Loucy (cell line): ENCODE results near the gene STX16.

Experiments
- H2AFZ ChIP-seq: fragments of 200-600 bp; sonication (generic); 2 replicates; pipeline ENCODE4 v1.6.0; 2016; ENCODE audit warnings: antibody characterized with exemption, mild to moderate bottlenecking, low read length, moderate library complexity
- H3F3A ChIP-seq: fragments of 200-600 bp; 2 replicates; pipeline ENCODE4 v1.6.0; 2016; ENCODE audit warnings: antibody characterized with exemption, low read depth, mild to moderate bottlenecking
- H3K27me3 ChIP-seq: fragments of 200-600 bp; sonication (generic); 2 replicates; pipeline ENCODE4 v1.6.1; 2014; ENCODE audit warnings: low read length, mild to moderate bottlenecking; ENCODE audit not compliant: insufficient read depth, poor library complexity, severe bottlenecking
- H3K36me3 ChIP-seq: fragments of 200-600 bp; sonication (generic); 2 replicates; pipeline ENCODE4 v1.6.1; 2016; ENCODE audit warnings: low read length; ENCODE audit not compliant: insufficient read depth
- H3K4me1 ChIP-seq: fragments of 200-600 bp; sonication (generic); 2 replicates; pipeline ENCODE4 v1.5.1; 2014; ENCODE audit warnings: low read length, mild to moderate bottlenecking; ENCODE audit not compliant: insufficient read depth, poor library complexity, severe bottlenecking
- H3K4me2 ChIP-seq: fragments of 200-600 bp; sonication (generic); 2 replicates; pipeline ENCODE4 v1.6.0; 2014; ENCODE audit warnings: antibody characterized with exemption, low read length, low read depth, mild to moderate bottlenecking; ENCODE audit not compliant: poor library complexity, severe bottlenecking
- H3K4me3 ChIP-seq: fragments of 200-600 bp; sonication (generic); 2 replicates; pipeline ENCODE4 v1.5.1; 2014; ENCODE audit warnings: low read length, mild to moderate bottlenecking, mixed read lengths; ENCODE audit not compliant: poor library complexity, severe bottlenecking
- H3K79me2 ChIP-seq: fragments of 200-600 bp; sonication (generic); 2 replicates; pipeline ENCODE4 v1.6.1; 2014; ENCODE audit warnings: low read length; ENCODE audit not compliant: insufficient read depth
- H3K9ac ChIP-seq: fragments of 200-600 bp; sonication (generic); 2 replicates; pipeline ENCODE4 v1.6.0; 2014; ENCODE audit warnings: mild to moderate bottlenecking, low read depth, low read length, moderate library complexity; ENCODE audit not compliant: poor library complexity, severe bottlenecking
- H3K9me2 ChIP-seq: fragments of 200-600 bp; sonication (generic); replicated peaks from 2 replicates; pipeline ENCODE4 v1.6.1; 2016; ENCODE audit warnings: low read depth, low read length, mixed read lengths
- H3K9me3 ChIP-seq: fragments of 200-600 bp; sonication (generic); 2 replicates; pipeline ENCODE4 v1.6.1; 2014; ENCODE audit warnings: mild to moderate bottlenecking, antibody characterized with exemption, low read length, low read depth; ENCODE audit not compliant: insufficient read depth
- H4K20me1 ChIP-seq: fragments of 200-600 bp; sonication (generic); 2 replicates; pipeline ENCODE4 v1.6.0; 2014; ENCODE audit warnings: antibody characterized with exemption, low read length, mild to moderate bottlenecking; ENCODE audit not compliant: insufficient read depth, poor library complexity, severe bottlenecking
- CTCF ChIP-seq: fragments of 200-600 bp; sonication (generic); conservative IDR thresholded peaks from 2 replicates; pipeline ENCODE4 v1.5.1; 2014; ENCODE audit warnings: mild to moderate bottlenecking, antibody characterized with exemption, low read length
- EZH2phosphoT487 ChIP-seq: fragments of 200-600 bp; IDR thresholded peaks from 2 replicates; pipeline ENCODE4 v1.6.1; 2018; ENCODE audit warnings: antibody characterized with exemption, mild to moderate bottlenecking, moderate library complexity, borderline replicate concordance

Gene STX16

GRCh38 chr20:58688840-58689239, 37.8 kb downstream of the STX16 start:
- TF ChIP-seq EZH2phosphoT487, result no peak
- no peak for TF ChIP-seq CTCF
- Histone ChIP-seq H3K36me3 (peaks cover 4% of the 10 kb centered on the region; the same call in 1 of the 2 replicates), H3K9ac (no peak overlapping the region), H3K9me2 (no peaks in the 10 kb centered on the region), H3K79me2 (no peaks in the 10 kb centered on the region), H4K20me1 (no peaks in the 10 kb centered on the region), H3K27me3 (no peaks in the 10 kb centered on the region), H3K9me3 (no peaks in the 10 kb centered on the region), H2AFZ (no peak overlapping the region), H3K4me3 (no peak overlapping the region), H3K4me2 (no peak overlapping the region), H3K4me1 (no peaks in the 10 kb centered on the region), H3F3A (no peaks in the 10 kb centered on the region)

GRCh38 chr20:58690396-58691135, 39.5 kb downstream of the STX16 start:
- no peak overlapping the region for H3K4me2 ChIP-seq
- no peak overlapping the region for H3K9ac ChIP-seq
- H3K79me2 ChIP-seq, result no peaks in the 10 kb centered on the region
- H2AFZ ChIP-seq, result no peak overlapping the region
- H3K4me1 ChIP-seq, result no peaks in the 10 kb centered on the region
- H3K9me2 ChIP-seq, result no peaks in the 10 kb centered on the region
- H3K4me3 ChIP-seq, result no peak overlapping the region
- TF ChIP-seq CTCF, result no peak
- TF ChIP-seq EZH2phosphoT487, result no peak
- H3F3A ChIP-seq, result no peaks in the 10 kb centered on the region
- no peaks in the 10 kb centered on the region for H3K27me3 ChIP-seq
- no peaks in the 10 kb centered on the region for H3K9me3 ChIP-seq
- H3K36me3 ChIP-seq, result peaks cover 4% of the 10 kb centered on the region; the same call in 1 of the 2 replicates
- H4K20me1 ChIP-seq, result no peaks in the 10 kb centered on the region

GRCh38 chr20:58691773-58692578, 40.9 kb downstream of the STX16 start:
- Histone ChIP-seq H3K9ac (no peak overlapping the region), H4K20me1 (no peaks in the 10 kb centered on the region), H3K36me3 (no peaks in the 10 kb centered on the region), H3K79me2 (no peaks in the 10 kb centered on the region), H2AFZ (no peak overlapping the region), H3K4me3 (no peak overlapping the region), H3K9me3 (no peaks in the 10 kb centered on the region), H3K4me2 (no peak overlapping the region), H3F3A (no peaks in the 10 kb centered on the region), H3K4me1 (no peaks in the 10 kb centered on the region), H3K9me2 (no peaks in the 10 kb centered on the region), H3K27me3 (no peaks in the 10 kb centered on the region)
- TF ChIP-seq CTCF, result no peak
- no peak for TF ChIP-seq EZH2phosphoT487
